SH-SY5Y (cell line): Measurements from ENCODE around the gene FBXL12.

Experiments used
- GATA2 ChIP-seq: IDR thresholded peaks from 2 replicates; pipeline ENCODE4 v1.6.1; 2011; ENCODE audit warnings: mild to moderate bottlenecking, low read depth, low read length
- GATA3 ChIP-seq: IDR thresholded peaks from 2 replicates; pipeline ENCODE4 v1.6.1; 2011; ENCODE audit warnings: low read depth, mild to moderate bottlenecking, low read length, moderate library complexity

GRCh38 chr19:9856609-9857008, 37.7 kb upstream of the FBXL12 start:
- TF ChIP-seq GATA2 (no peak), GATA3 (no peak)
